Ecto neural progenitor cell (in vitro differentiated cells): ENCODE data around the gene MAPK1IP1L.
A peak's percentile ranks its signal among the peaks of the same experiment; 100 is the strongest.

Experiments
- DNase-seq: peaks from one replicate; pipeline ENCODE4 v3.0.0-alpha.2; 2018; ENCODE audit warnings: low spot score

Gene MAPK1IP1L

DNA sequence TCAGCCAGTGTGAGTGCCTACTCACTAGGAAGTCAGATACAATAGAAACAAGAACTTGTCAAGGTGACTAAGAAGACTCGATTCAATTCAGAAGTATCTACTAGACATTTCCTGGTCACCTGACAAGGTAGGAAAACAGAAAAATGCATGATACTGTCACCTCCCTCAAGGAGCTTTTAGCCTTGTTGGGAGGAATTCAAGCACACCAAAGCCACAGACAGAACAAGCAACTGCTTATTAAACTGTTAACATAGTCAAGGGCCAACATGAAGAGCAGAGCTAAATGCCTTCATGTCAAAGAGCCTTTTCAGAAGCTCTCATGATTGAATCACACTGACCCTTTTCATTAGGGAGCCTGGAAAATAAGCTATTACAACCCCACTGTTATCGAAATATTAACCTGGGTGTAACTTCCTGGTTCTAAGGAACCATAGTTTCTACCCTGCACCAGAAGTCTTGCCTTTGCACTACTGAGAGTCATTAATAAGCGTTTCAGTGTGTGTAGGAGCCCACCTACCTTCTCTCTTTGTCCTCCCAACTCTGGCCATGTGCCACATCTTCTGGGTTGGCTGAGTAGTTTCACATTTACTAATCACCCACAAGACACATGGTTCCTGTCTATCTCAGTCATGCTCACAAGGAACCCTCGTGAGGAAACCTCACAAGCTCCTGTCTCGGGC is 46.6 kb downstream of the MAPK1IP1L start:
- no peak for DNase-seq

- no peak for DNase-seq
These were observed 47.1 kb downstream of the MAPK1IP1L start for GRCh38 chr14:55098561-55098898.

DNA sequence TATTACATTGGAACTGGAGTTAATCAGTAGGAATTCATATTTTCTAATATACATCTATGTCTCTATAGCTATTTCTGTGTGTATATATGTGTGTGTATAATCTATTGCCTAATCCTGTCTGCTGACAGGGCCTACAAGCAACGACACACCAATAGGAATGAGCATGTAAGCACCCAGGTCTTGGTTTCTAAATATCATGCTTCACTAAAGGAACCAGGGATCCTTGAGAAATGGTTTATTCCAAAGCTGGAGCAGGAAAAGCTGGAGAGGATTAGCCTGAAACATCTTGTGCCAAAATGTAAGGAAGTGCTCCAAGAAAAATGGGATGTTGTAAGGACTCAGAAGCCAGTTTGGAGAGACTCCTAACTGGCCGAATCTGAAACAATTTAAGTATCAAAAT is 48.3 kb downstream of the MAPK1IP1L start:
- DNase-seq = no peak

DNA sequence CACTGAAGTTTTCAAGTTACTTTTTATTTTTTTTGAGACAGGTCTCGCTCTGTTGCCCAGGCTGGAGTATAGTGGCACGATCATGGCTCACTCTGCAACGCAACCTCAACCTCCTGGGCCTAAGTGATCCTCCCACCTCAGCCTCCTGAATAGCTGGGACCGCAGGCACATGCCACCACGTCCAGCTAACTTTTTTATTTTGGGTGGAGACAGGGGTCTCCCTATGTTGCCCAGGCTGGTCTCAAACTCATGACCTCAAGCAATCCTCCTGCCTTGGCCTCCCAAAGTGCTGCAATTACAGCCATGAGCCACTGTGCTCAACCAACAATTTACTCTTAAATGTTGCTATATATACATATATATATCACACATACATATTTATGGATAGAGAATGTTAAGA is 50.3 kb downstream of the MAPK1IP1L start:
- DNase-seq = no peak

DNA sequence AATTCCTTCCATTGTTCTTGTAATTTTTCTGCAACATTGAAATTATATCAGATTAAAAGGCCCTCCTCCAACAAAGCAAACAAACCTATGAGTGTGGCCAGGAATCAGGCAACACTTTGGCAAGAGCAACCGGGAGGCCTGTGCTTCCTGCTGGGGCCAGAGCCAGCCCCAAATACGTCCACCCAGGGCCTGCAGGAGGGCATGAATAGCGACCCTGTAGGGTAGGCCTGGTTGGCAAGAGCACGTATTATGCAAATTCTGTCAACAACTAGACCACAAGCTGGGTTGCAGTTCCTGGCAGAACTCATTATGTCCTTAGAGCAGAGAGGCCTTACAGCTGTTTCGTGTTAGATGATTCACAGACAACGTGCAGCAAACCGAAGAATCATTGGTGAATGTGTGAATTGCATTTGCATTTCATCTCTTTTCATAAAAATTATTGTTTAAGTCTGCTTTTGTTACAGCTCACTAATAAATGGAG is 50.7 kb downstream of the MAPK1IP1L start:
- DNase-seq = peak; percentile 54

DNA sequence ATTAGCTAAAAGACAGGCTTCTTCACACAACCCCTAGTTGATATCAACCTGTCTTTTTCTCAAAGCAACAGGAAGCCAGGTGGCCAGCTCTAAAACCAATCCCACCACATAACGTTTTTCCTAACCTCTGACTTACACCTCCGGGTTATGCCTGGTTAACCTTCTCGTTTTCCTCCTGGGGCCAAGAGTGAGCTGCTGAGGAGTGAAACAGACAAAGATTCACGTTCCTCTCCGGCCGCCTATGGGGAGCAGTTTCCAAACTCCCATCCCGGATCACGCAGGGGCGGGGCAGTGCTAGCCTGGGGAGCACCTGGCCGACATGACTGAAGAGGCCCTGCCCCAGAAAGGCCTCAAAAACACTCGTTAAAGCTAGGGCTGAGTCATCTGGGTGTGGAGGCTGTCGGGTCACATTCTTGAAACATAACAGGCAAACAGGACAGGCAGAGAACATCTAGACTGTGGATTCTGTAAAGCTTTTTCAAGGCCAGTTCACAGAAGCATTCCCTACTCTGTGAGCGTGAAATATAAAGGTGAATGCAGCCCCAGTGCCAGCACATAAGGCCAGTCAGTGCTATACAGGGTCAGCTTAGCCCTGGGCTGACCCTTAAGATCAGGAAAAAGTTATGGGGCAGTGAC is 51.7 kb downstream of the MAPK1IP1L start:
- peak; percentile 72 for DNase-seq

GRCh38 chr14:55103971-55104954 is 52.8 kb downstream of the MAPK1IP1L start:
- DNase-seq = no peak

DNA sequence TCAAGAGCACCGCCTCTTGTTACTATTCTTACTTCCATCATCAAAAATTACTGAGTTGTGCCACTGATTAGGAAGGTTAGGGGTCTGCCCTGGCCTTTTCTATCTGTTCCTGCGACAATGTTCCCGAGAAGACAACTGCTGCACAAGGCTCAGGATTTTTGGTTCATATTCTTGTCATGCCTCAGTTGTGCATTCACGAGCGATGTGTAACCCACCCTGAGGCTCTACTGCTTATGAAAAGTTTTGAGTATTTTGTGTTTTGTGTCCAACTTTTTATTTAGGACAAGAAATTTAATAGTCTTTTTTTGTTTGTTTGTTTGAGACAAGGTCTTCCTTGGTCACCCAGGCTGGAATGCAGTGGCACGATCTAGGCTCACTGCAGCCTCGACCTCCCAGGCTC is 54.5 kb downstream of the MAPK1IP1L start:
- no peak for DNase-seq

DNA sequence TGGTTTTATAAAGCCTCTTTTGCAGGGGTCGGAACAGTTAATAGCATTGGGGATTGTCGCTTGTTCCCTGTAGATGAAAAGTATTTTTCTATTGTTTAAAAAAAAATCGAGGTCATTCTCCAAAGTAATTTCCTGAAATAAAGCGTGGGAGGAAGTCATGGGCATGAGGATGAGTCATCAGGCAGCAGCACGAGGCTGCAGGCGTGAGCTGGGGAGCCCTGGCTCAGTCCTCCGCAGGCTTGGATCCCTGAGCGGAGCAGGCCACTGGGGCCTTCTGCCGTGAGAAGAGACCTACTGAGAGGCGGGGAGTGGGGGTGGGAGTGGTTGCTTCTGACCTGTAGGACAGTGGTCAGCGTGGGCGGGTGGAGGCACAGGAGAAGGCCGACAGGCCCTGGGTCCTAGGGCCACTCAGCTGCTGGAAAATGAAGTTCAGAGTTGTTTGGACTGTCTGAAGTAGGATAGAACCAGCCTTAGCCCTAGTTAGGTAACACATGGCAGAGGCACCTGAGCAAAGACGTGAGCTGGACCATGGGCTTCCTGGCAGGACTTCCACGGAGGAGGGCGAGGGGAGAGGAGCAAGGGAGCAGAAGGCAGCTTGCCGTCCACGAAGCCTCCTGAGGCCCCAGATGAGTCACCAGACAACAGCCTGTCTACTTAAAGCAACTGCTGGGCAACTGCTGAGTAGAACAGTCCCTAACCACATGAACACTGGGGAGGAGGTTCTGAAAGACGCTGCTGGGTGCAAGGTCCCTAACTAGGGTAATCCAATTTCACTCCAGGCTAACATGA is 56.5 kb downstream of the MAPK1IP1L start:
- no peak for DNase-seq

GRCh38 chr14:55109836-55110235 is 58.4 kb downstream of the MAPK1IP1L start:
- DNase-seq = no peak

- DNase-seq = no peak
These were observed 59.8 kb downstream of the MAPK1IP1L start for GRCh38 chr14:55111122-55111708.

DNA sequence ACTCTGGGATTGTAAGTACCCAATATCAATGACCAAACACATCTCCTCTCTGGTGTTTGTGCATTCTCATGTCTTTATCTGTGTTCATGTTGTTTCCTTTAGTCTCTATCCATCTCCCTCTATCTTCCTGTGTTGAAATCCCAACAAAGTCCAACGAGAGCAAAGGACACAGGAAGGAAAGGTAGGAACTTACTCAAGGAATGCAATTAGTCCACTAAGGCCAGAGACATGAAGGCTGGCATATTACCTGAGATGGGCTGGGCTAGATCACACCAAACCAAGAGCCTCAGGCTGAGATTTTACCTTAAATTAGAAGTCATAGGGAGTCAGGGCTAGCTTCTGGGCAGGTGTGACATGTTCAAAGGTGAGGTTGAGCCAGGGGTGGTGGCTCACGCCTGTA is 63.3 kb downstream of the MAPK1IP1L start:
- no peak for DNase-seq

DNA sequence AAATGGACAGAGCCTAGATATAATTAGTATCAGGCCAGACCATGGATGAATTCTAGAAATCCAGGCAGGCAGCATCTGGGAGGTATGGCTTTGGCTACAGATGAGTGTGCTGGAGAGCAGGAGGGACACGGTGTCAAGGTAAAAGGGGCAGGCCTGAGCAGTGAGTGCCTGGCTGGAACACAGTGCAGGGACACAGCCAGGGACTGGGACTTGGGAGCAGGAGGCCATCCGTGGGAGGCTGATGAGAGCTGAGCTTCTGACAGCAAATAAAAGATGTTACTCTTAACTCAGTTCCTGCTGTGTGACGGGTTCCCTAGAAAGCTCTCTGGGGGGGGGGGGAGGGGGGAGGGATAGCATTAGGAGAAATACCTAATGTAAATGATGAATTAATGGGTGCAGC is 64.0 kb downstream of the MAPK1IP1L start:
- DNase-seq = no peak

DNA sequence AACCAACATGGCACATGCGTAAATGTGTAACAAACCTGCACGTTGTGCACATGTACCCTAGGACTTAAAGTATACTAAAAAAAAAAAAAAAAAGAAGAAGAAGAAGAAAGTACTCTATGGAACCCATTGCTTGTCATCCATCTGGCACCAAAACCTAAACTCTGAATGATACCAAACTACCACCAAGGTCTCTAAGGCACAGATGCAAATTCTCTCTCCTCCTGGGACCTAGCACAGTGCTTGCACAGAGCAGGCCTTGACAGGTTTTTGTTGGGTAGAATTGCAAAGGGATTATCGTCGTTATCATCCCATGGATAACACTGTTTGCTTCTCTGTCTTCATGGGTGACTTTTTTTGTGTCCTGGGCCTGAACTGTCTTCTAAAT is 64.4 kb downstream of the MAPK1IP1L start:
- no peak for DNase-seq

- DNase-seq = no peak
These were observed 65.0 kb downstream of the MAPK1IP1L start for GRCh38 chr14:55116246-55117030.

- no peak for DNase-seq
These were observed 66.5 kb downstream of the MAPK1IP1L start for GRCh38 chr14:55117803-55118441.

- DNase-seq = no peak
These were observed 67.3 kb downstream of the MAPK1IP1L start for GRCh38 chr14:55118761-55119160.
